Muscle layer of duodenum (tissue), 2 donors: ENCODE data around the gene C3orf22.

Experiments used
- H3K27ac ChIP-seq: one replicate; pipeline ENCODE4 v1.7.0; 2013; ENCODE audit warnings: mild to moderate bottlenecking, low read length
- H3K27me3 ChIP-seq: one replicate; pipeline ENCODE4 v1.7.0; 2013; ENCODE audit warnings: low read depth, mild to moderate bottlenecking, control low read depth, low read length
- H3K36me3 ChIP-seq, 2 donors: one replicate each; pipeline ENCODE4 v1.7.0; 2013; ENCODE audit warnings: low read length in 2 of 2, control low read depth in 1 of 2, mild to moderate bottlenecking in 1 of 2; ENCODE audit not compliant: insufficient read depth in 2 of 2, control insufficient read depth in 1 of 2
- H3K4me1 ChIP-seq, 2 donors: one replicate each; pipeline ENCODE4 v1.7.0; 2013; ENCODE audit warnings: low read length in 2 of 2, mild to moderate bottlenecking in 2 of 2, control low read depth in 1 of 2, moderate library complexity in 1 of 2; ENCODE audit not compliant: insufficient read depth in 2 of 2, control insufficient read depth in 1 of 2
- H3K4me3 ChIP-seq, 2 donors: one replicate each; pipeline ENCODE4 v1.7.0; 2013; ENCODE audit warnings: low read length in 2 of 2, low read depth in 1 of 2, mild to moderate bottlenecking in 1 of 2
- H3K9me3 ChIP-seq, 2 donors: one replicate each; pipeline ENCODE4 v1.7.0; 2013; ENCODE audit warnings: low read length in 2 of 2, control low read depth in 1 of 2, mild to moderate bottlenecking in 1 of 2; ENCODE audit not compliant: control insufficient read depth in 1 of 2
- donor health status: healthy.

C3orf22 gene

DNA sequence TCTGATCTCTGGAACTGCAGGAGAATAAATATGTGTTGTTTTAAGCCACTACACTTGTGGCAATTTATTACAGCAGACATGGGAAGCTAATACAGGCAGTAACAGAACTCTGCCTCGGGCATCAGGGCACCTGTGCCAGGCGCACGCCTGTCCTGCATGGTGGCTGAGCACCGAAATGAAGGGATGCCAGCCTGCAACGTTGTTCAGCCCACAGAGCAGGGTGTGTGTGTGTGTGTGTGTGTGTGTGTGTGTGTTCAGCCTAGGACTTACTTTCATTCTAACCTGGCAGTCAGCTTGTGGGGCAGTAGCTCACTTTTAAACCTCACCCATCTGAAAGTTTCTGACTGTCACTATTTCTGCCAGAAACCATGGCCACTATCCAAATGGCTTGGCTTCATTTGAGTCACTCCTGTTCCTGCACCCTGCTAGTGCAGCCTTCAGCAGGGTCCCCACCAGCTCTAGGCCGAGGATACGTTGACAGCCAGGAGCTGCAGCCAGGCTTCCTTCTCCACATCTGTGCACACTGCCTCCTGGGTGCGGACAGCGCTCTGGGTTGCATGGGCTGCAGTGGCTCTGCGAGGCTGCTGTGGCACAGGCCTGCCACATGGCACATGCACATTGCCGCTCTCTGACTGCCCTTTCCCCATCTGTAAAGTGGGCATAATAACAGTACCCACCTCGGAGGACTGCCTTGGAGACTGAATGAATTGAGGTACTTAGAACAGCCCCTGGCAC, 45.6 kb downstream of the C3orf22 start:
- no peaks in the 10 kb centered on the region for H3K36me3 ChIP-seq
- no peak overlapping the region for H3K4me3 ChIP-seq
- H3K27ac ChIP-seq = no peak overlapping the region
- H3K9me3 ChIP-seq = no peaks in the 10 kb centered on the region
- H3K27me3 ChIP-seq = no peaks in the 10 kb centered on the region
- no peaks in the 10 kb centered on the region for H3K4me1 ChIP-seq

- Histone ChIP-seq H3K4me3 (no peak overlapping the region), H3K4me1 (no peaks in the 10 kb centered on the region), H3K27me3 (no peaks in the 10 kb centered on the region), H3K36me3 (no peaks in the 10 kb centered on the region), H3K9me3 (no peaks in the 10 kb centered on the region), H3K27ac (no peak overlapping the region)
Measured at GRCh38 chr3:126512026-126512425, 46.7 kb downstream of the C3orf22 start.

DNA sequence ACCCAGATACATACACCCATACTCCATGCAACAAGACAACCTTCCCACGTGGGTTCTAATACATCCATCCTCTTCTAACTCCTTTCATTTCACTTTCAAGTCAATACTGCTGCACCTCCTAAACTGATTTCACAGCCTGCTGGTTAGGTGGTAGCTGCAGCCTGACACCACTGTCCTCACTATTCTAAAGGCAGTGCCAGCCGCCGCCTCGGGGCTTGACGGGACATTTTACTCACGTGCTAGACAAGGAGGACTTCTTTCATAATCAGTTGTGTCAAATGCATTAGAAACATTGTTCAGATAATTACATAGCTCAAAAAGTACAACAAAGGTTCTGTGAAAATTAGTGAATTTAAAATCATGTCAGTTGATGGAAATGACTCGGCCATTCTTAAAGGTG, 47.4 kb downstream of the C3orf22 start:
- Histone ChIP-seq H3K27me3 (no peaks in the 10 kb centered on the region), H3K9me3 (no peaks in the 10 kb centered on the region), H3K4me1 (no peaks in the 10 kb centered on the region), H3K36me3 (no peaks in the 10 kb centered on the region), H3K27ac (no peak overlapping the region), H3K4me3 (no peak overlapping the region)

- H3K27me3 ChIP-seq = no peaks in the 10 kb centered on the region
- no peaks in the 10 kb centered on the region for H3K4me1 ChIP-seq
- no peak overlapping the region for H3K27ac ChIP-seq
- no peaks in the 10 kb centered on the region for H3K36me3 ChIP-seq
- H3K4me3 ChIP-seq = no peak overlapping the region
- no peaks in the 10 kb centered on the region for H3K9me3 ChIP-seq
Measured at GRCh38 chr3:126510308-126510910, 48.3 kb downstream of the C3orf22 start.

DNA sequence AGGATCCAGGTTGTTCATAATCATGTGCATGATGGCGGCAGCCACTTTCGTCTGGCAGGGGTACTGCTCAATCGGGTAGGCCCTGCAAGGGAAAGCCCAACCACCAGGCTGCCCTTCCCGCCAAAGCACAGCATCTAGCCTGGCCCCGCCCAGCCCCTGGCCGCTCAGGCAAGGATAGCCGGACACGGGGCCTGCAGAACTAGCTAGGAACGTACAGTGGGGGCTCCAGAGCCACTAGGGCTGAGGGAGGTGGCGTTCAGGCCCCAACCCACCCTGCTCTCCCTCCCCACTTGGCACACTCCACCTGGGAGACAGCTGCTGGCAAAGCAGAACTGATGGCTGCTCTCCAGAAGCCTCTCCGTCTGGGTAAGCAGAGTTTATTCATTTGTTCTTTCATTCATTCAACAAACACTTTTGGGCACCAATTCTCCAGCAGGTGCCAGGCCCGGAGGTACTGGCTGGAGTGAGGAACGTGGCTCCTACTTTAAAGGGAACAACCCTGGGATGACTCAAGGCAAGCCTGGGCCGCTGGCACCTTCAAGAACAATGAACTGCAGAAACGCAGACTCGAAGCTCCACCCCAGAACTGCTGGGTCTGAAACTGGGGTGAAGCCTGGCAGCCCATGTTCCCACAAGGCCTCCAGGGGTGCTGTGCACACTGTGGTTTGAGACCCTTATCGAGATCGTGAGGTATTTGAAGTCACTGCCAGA, 49.0 kb downstream of the C3orf22 start:
- Histone ChIP-seq H3K36me3 (no peaks in the 10 kb centered on the region), H3K27ac (no peak overlapping the region), H3K9me3 (no peaks in the 10 kb centered on the region), H3K4me3 (no peak overlapping the region), H3K27me3 (no peaks in the 10 kb centered on the region), H3K4me1 (no peaks in the 10 kb centered on the region)

- Histone ChIP-seq H3K27ac (no peak overlapping the region), H3K36me3 (no peaks in the 10 kb centered on the region), H3K9me3 (no peaks in the 10 kb centered on the region), H3K4me1 (no peaks in the 10 kb centered on the region), H3K27me3 (no peaks in the 10 kb centered on the region), H3K4me3 (no peak overlapping the region)
Measured at GRCh38 chr3:126508564-126508964, 50.2 kb downstream of the C3orf22 start.

DNA sequence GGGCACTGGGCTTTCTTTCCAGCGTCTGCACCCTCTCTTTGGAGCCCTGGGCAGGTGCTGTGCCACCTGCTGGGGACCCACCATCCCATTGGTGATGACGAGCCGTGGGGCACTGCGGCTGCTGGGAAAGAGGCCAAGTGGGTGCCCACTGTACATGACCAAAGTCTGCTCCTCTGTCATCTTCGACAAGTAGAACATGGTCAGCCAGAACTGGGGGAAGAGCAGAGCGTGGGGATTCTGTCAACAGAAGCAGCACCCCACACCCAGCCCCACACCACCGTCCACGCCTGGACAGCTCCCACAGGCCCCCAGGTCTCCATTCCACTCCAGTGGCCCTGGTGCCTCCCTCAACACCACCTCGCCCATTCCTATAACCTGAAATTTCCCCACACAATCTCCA, 50.8 kb downstream of the C3orf22 start:
- Histone ChIP-seq H3K9me3 (no peaks in the 10 kb centered on the region), H3K4me3 (no peak overlapping the region), H3K27ac (no peak overlapping the region)

GRCh38 chr3:126503701-126504100, 55.0 kb downstream of the C3orf22 start:
- Histone ChIP-seq H3K4me1 (no peaks in the 10 kb centered on the region), H3K4me3 (no peak overlapping the region), H3K27ac (no peak overlapping the region), H3K27me3 (no peaks in the 10 kb centered on the region), H3K36me3 (no peaks in the 10 kb centered on the region), H3K9me3 (no peaks in the 10 kb centered on the region)

More for the DNA sequence above, 50.8 kb downstream of the C3orf22 start:
- Histone ChIP-seq H3K27me3 (no peaks in the 10 kb centered on the region), H3K36me3 (no peaks in the 10 kb centered on the region), H3K4me1 (no peaks in the 10 kb centered on the region)

DNA sequence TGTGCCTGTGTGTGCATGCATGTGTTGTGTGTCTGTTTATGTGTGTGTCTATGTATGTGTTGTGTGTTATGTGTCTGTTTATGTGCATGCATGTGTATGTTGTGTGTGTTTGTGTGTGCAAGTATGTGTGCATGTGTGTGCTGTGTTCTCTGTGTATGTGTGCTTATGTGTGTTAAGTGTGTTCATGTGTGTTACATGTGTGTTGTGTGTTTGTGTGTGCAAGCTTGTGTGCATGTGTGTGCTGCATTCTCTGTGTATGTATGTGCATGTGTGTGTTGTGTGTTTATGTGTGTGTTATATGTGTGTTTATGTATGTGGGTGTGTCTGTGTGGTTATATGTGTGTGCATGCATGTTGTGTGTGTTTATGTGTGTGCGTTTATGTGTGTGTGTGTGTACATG, 56.1 kb downstream of the C3orf22 start:
- H3K36me3 ChIP-seq = no peaks in the 10 kb centered on the region
- no peaks in the 10 kb centered on the region for H3K27me3 ChIP-seq
- no peaks in the 10 kb centered on the region for H3K4me1 ChIP-seq
- no peak overlapping the region for H3K27ac ChIP-seq
- no peaks in the 10 kb centered on the region for H3K9me3 ChIP-seq
- no peak overlapping the region for H3K4me3 ChIP-seq

- no peaks in the 10 kb centered on the region for H3K27me3 ChIP-seq
- H3K36me3 ChIP-seq = no peaks in the 10 kb centered on the region
- no peak overlapping the region for H3K27ac ChIP-seq
- no peaks in the 10 kb centered on the region for H3K4me1 ChIP-seq
- no peak overlapping the region for H3K4me3 ChIP-seq
- H3K9me3 ChIP-seq = no peaks in the 10 kb centered on the region
Measured at GRCh38 chr3:126501736-126502135, 57.0 kb downstream of the C3orf22 start.

GRCh38 chr3:126501054-126501453, 57.7 kb downstream of the C3orf22 start:
- no peaks in the 10 kb centered on the region for H3K4me1 ChIP-seq
- H3K27me3 ChIP-seq = no peaks in the 10 kb centered on the region
- H3K4me3 ChIP-seq = no peak overlapping the region
- no peaks in the 10 kb centered on the region for H3K9me3 ChIP-seq
- H3K36me3 ChIP-seq = no peaks in the 10 kb centered on the region
- no peak overlapping the region for H3K27ac ChIP-seq
